Transverse colon (tissue), 4 donors: ENCODE results near the gene FBXL13.

Experiments
- EP300 ChIP-seq: sonication (generic); formaldehyde crosslinking; IDR thresholded peaks from one replicate; pipeline ENCODE4 v1.6.1; 2017; ENCODE audit warnings: antibody characterized with exemption, low read depth
- POLR2A ChIP-seq: fragments of 450-650 bp; IDR thresholded peaks from one replicate; pipeline ENCODE4 v1.6.1; 2016; ENCODE audit warnings: antibody characterized with exemption, mild to moderate bottlenecking, moderate library complexity
- POLR2AphosphoS5 ChIP-seq, 3 donors: sonication (generic); formaldehyde crosslinking; IDR thresholded peaks; one replicate each; pipeline ENCODE4 v1.6.1; 2016; ENCODE audit warnings: antibody characterized with exemption in 3 of 3
- TF ChIP-seq, protein P1 (sequence below), 5 experiments: fragments of 200-600 bp in 3 of 5; fragments of 450-650 bp in 2 of 5; sonication (generic) in 3 of 5; IDR thresholded peaks; 1 replicate in 2 of 5; 2 replicates in 3 of 5; pipeline ENCODE4 v1.5.1; 2016 to 2017; ENCODE audit warnings: antibody characterized with exemption in 5 of 5, inconsistent platforms in 3 of 5, mild to moderate bottlenecking in 2 of 5, moderate library complexity in 1 of 5

DNA sequence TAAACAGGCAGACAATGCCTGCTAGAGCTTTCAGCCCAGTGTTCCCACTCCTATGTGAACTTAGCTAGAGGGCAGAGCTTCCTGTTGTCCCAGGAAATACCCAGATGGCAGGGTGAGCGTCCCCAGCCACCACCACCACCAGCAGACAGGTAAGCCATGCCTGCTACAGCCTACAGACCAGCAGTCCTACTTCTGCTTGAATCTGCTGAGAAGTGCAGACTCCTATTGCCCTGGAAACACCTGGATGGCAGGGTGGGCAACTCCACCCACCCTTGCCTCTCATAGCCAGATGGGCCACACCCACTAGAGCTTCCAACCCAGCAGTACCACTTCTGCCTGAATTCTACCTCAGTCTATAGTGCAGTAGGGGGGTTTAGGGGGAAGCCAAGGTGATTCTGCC, 64.4 kb downstream of the FBXL13 start:
- TF ChIP-seq, protein P1, sequence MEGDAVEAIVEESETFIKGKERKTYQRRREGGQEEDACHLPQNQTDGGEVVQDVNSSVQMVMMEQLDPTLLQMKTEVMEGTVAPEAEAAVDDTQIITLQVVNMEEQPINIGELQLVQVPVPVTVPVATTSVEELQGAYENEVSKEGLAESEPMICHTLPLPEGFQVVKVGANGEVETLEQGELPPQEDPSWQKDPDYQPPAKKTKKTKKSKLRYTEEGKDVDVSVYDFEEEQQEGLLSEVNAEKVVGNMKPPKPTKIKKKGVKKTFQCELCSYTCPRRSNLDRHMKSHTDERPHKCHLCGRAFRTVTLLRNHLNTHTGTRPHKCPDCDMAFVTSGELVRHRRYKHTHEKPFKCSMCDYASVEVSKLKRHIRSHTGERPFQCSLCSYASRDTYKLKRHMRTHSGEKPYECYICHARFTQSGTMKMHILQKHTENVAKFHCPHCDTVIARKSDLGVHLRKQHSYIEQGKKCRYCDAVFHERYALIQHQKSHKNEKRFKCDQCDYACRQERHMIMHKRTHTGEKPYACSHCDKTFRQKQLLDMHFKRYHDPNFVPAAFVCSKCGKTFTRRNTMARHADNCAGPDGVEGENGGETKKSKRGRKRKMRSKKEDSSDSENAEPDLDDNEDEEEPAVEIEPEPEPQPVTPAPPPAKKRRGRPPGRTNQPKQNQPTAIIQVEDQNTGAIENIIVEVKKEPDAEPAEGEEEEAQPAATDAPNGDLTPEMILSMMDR (IDR thresholded peaks at IDR 0.05) = no peak
- TF ChIP-seq POLR2A (no peak), POLR2AphosphoS5 (IDR thresholded peaks at IDR 0.05) (no peak), EP300 (no peak)
